KMS-11 (cell line): ENCODE measurements around the gene GALNTL6.

Experiments
- H2AFZ ChIP-seq: fragments of 200-600 bp; sonication (generic); 2 replicates; pipeline ENCODE4 v1.6.1; 2016; ENCODE audit warnings: antibody characterized with exemption, mixed run types, low read depth
- H3K27ac ChIP-seq: fragments of 200-600 bp; sonication (generic); 2 replicates; pipeline ENCODE4 v1.6.1; 2016; ENCODE audit warnings: mild to moderate bottlenecking, mixed run types
- H3K27me3 ChIP-seq: fragments of 200-600 bp; sonication (generic); 2 replicates; pipeline ENCODE4 v1.6.1; 2017; ENCODE audit warnings: mild to moderate bottlenecking, low read depth, mixed run types, moderate library complexity; ENCODE audit not compliant: insufficient read depth
- H3K36me3 ChIP-seq: fragments of 200-600 bp; sonication (generic); 2 replicates; pipeline ENCODE4 v1.6.1; 2017; ENCODE audit warnings: mild to moderate bottlenecking, mixed run types; ENCODE audit not compliant: insufficient read depth
- H3K4me1 ChIP-seq: fragments of 200-600 bp; sonication (generic); 2 replicates; pipeline ENCODE4 v1.6.1; 2016; ENCODE audit warnings: mild to moderate bottlenecking, low read depth, mixed run types; ENCODE audit not compliant: poor library complexity, severe bottlenecking
- H3K4me2 ChIP-seq: fragments of 200-600 bp; sonication (generic); 2 replicates; pipeline ENCODE4 v1.7.0; 2016; ENCODE audit warnings: mild to moderate bottlenecking, mixed run types
- H3K4me3 ChIP-seq: fragments of 200-600 bp; sonication (generic); IDR thresholded peaks from 2 replicates; pipeline ENCODE4 v1.6.1; 2017; ENCODE audit warnings: low read depth, low read length, mixed read lengths; ENCODE audit not compliant: insufficient read depth
- H3K79me2 ChIP-seq: fragments of 200-600 bp; sonication (generic); 2 replicates; pipeline ENCODE4 v1.6.1; 2016; ENCODE audit warnings: low read depth, mixed run types; ENCODE audit not compliant: insufficient read depth
- H3K9ac ChIP-seq: fragments of 200-600 bp; sonication (generic); 2 replicates; pipeline ENCODE4 v1.6.1; 2016; ENCODE audit warnings: mild to moderate bottlenecking, mixed run types
- H4K20me1 ChIP-seq: fragments of 200-600 bp; sonication (generic); 2 replicates; pipeline ENCODE4 v1.6.1; 2016; ENCODE audit warnings: mild to moderate bottlenecking, mixed run types; ENCODE audit not compliant: insufficient read depth
- TF ChIP-seq, protein P1 (sequence below): fragments of 200-600 bp; sonication (generic); conservative IDR thresholded peaks from 2 replicates; pipeline ENCODE4 v1.6.1; 2017; ENCODE audit warnings: low read depth, mild to moderate bottlenecking, antibody characterized with exemption, low read length, moderate library complexity, mixed read lengths

The GALNTL6 gene

DNA sequence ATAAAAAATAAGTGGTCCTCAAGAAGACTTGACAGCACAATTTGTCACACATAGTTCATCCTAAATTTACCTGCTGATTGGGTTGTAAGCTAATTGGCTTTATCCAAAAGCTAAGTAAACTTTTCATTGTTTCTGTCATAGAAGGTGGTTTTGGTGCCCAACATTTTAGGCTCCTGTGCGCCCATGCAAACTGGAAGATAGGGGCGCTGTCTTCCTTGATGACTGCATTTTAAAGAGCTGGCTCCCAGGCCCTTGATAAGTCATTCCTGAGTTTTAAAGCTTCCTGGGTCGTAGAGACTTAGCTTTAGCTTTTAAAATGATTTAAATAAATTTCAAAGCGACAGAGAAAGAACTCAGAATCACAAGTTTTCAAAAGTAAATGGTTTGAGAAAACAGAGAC lies 730.0 kb downstream of the GALNTL6 start:
- no peaks in the 10 kb centered on the region for H3K27me3 ChIP-seq
- no peaks in the 10 kb centered on the region for H3K36me3 ChIP-seq
- no peaks in the 10 kb centered on the region for H3K79me2 ChIP-seq
- H3K27ac ChIP-seq = no peak overlapping the region
- H4K20me1 ChIP-seq = no peaks in the 10 kb centered on the region
- H2AFZ ChIP-seq = no peak overlapping the region
- H3K4me2 ChIP-seq = no peak overlapping the region
- TF ChIP-seq, protein P1, sequence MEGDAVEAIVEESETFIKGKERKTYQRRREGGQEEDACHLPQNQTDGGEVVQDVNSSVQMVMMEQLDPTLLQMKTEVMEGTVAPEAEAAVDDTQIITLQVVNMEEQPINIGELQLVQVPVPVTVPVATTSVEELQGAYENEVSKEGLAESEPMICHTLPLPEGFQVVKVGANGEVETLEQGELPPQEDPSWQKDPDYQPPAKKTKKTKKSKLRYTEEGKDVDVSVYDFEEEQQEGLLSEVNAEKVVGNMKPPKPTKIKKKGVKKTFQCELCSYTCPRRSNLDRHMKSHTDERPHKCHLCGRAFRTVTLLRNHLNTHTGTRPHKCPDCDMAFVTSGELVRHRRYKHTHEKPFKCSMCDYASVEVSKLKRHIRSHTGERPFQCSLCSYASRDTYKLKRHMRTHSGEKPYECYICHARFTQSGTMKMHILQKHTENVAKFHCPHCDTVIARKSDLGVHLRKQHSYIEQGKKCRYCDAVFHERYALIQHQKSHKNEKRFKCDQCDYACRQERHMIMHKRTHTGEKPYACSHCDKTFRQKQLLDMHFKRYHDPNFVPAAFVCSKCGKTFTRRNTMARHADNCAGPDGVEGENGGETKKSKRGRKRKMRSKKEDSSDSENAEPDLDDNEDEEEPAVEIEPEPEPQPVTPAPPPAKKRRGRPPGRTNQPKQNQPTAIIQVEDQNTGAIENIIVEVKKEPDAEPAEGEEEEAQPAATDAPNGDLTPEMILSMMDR = no peak
- H3K4me1 ChIP-seq = no peaks in the 10 kb centered on the region
- no peak overlapping the region for H3K9ac ChIP-seq
- no peak overlapping the region for H3K4me3 ChIP-seq

DNA sequence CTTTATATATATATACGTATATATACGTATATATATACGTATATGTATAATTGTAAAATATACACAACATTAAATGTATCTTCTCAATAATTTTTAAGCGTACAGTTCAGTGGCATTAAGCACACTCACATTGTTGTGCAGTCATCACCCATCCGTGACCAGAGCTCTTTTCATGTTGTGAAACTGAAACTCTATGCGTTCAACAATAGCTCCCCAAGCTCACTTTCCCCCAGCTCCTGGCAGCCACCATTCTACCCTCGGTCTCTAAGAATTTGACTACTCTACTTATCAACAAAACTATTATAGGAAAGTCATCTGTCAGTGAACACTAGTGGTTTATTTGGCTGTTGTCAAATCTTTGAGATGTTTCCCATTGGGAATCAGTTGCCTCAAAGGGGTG lies 733.6 kb downstream of the GALNTL6 start:
- H3K27ac ChIP-seq = no peak overlapping the region
- no peaks in the 10 kb centered on the region for H3K36me3 ChIP-seq

DNA sequence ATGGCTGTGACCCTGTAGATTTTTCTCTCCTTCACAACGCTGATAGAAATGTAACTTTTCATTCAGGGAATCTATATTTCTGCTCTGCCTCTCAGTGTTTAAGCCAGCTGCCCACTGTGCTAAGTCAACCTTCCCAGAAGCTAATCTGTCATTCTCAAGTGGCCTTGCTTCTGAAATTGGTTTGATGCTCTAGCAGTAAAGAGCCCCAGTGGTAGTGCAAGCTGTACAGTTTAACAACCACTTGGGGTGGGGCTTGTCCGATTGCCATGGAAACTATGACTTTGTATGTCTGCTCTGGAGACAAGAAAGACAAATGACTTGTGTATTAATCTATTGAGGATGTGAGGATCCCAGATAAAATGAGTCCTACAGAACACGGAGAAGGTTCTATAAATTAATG lies 734.5 kb downstream of the GALNTL6 start:
- TF ChIP-seq, protein P1 = no peak
- no peak overlapping the region for H3K4me2 ChIP-seq
- H3K4me3 ChIP-seq = no peak overlapping the region

More for the DNA sequence above, 733.6 kb downstream of the GALNTL6 start:
- H2AFZ ChIP-seq = no peak overlapping the region
- no peak overlapping the region for H3K9ac ChIP-seq
- TF ChIP-seq, protein P1 = no peak
- H3K4me3 ChIP-seq = no peak overlapping the region
- H3K79me2 ChIP-seq = no peaks in the 10 kb centered on the region
- H3K4me1 ChIP-seq = no peaks in the 10 kb centered on the region
- H3K27me3 ChIP-seq = no peaks in the 10 kb centered on the region
- no peaks in the 10 kb centered on the region for H4K20me1 ChIP-seq
- no peak overlapping the region for H3K4me2 ChIP-seq

DNA sequence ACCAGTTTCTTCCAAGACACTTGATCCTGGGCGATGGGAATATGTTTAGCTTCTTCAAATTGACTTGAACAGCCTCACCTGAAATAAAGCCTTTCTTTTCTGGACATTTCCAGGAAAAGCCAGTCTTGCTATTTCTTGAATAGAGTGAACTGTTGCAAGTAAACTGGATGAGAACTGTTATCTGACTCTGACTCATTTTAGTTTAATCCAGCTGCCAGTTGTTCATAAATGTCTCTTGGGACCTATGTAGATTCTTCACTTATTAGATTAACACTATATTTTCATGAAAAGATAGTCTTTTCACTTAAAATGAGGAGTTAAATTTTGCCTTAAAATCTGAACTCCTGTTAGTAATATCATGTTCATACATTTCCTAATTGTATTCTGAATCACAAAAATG lies 740.0 kb downstream of the GALNTL6 start:
- no peaks in the 10 kb centered on the region for H3K79me2 ChIP-seq
- H2AFZ ChIP-seq = no peak overlapping the region

More for the DNA sequence above, 734.5 kb downstream of the GALNTL6 start:
- H3K4me1 ChIP-seq = no peaks in the 10 kb centered on the region
- no peaks in the 10 kb centered on the region for H3K36me3 ChIP-seq
- no peaks in the 10 kb centered on the region for H4K20me1 ChIP-seq
- H3K9ac ChIP-seq = no peak overlapping the region
- H3K27ac ChIP-seq = no peak overlapping the region
- H3K79me2 ChIP-seq = no peaks in the 10 kb centered on the region
- H3K27me3 ChIP-seq = no peaks in the 10 kb centered on the region
- H2AFZ ChIP-seq = no peak overlapping the region

More for the DNA sequence above, 740.0 kb downstream of the GALNTL6 start:
- H3K4me2 ChIP-seq = no peak overlapping the region
- no peaks in the 10 kb centered on the region for H3K36me3 ChIP-seq
- H3K4me1 ChIP-seq = no peaks in the 10 kb centered on the region
- no peak overlapping the region for H3K4me3 ChIP-seq
- TF ChIP-seq, protein P1 = no peak
- no peak overlapping the region for H3K27ac ChIP-seq
- H3K27me3 ChIP-seq = no peaks in the 10 kb centered on the region
- no peak overlapping the region for H3K9ac ChIP-seq
- H4K20me1 ChIP-seq = no peaks in the 10 kb centered on the region
